OCI-LY1 (cell line): ENCODE measurements around the gene CPN2.

ENCODE experiments used
- EZH2 ChIP-seq: fragments of 200-600 bp; sonication (generic), shearing (Covaris generic); IDR thresholded peaks from 2 replicates; pipeline ENCODE4 v1.8.0; 2017; ENCODE audit warnings: borderline replicate concordance, mixed run types, mild to moderate bottlenecking, antibody characterized with exemption, low read length, moderate library complexity, mixed read lengths
- TF ChIP-seq, protein P1 (sequence below): fragments of 200-600 bp; sonication (generic), shearing (Covaris generic); IDR thresholded peaks from 2 replicates; pipeline ENCODE4 v1.5.1; 2017; ENCODE audit warnings: mild to moderate bottlenecking, antibody characterized with exemption, low read length, moderate library complexity, mixed read lengths

- TF ChIP-seq, protein P1, sequence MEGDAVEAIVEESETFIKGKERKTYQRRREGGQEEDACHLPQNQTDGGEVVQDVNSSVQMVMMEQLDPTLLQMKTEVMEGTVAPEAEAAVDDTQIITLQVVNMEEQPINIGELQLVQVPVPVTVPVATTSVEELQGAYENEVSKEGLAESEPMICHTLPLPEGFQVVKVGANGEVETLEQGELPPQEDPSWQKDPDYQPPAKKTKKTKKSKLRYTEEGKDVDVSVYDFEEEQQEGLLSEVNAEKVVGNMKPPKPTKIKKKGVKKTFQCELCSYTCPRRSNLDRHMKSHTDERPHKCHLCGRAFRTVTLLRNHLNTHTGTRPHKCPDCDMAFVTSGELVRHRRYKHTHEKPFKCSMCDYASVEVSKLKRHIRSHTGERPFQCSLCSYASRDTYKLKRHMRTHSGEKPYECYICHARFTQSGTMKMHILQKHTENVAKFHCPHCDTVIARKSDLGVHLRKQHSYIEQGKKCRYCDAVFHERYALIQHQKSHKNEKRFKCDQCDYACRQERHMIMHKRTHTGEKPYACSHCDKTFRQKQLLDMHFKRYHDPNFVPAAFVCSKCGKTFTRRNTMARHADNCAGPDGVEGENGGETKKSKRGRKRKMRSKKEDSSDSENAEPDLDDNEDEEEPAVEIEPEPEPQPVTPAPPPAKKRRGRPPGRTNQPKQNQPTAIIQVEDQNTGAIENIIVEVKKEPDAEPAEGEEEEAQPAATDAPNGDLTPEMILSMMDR, result no peak
- no peak for TF ChIP-seq EZH2
Observed at GRCh38 chr3:194343561-194343893, 7.6 kb downstream of the CPN2 start.
